HepG2 (cell line): ENCODE data around the gene CNN3. TPM values are rescaled to one million over a fixed set of nuclear protein-coding genes. Genes with fewer than 3 reads are reported as not detected.
A peak's percentile ranks its signal among the peaks of the same experiment; 100 is the strongest.

Experiments
- ATAC-seq: fragments of 200-7000 bp; cut with Tn5 transposase; 3 replicates; pipeline ENCODE4 v1.9.1; 2020; ENCODE audit warnings: mild to moderate bottlenecking, moderate library complexity
- BruUV-seq: library from RNA; stranded (reverse); fragments of 400-500 nt; replicated peaks from 2 replicates; lab custom pipeline; 2021; lab: Mats Ljungman, UMichigan
- CTCF ChIA-PET: fragments of 300-600 bp; formaldehyde crosslinking; extraction: SDS; loops from one replicate; lab custom pipeline; 2021; ENCODE audit warnings: low total read pairs, inconsistent platforms, low intra/inter-chr PET ratio; lab: Yijun Ruan, JAX
- POLR2A ChIA-PET: fragments of 350-600 bp; sonication (Branson Sonifier 250); formaldehyde crosslinking; loops from one replicate; lab custom pipeline; 2020; ENCODE audit warnings: antibody characterized with exemption, inconsistent platforms; lab: Yijun Ruan, JAX
- DNase-seq: peaks from one replicate; pipeline ENCODE4 v3.0.0-alpha.2; 2015; ENCODE audit warnings: low spot score
- FAIRE-seq: peaks from 3 replicates; lab custom pipeline; 2011; peaks lifted over from hg19 to GRCh38; lab: Jason Lieb, UNC
- H2AFZ ChIP-seq: one replicate; pipeline ENCODE4 v1.6.1; 2011; ENCODE audit warnings: low read length, inconsistent platforms
- H3K27ac ChIP-seq: fragments of 300-600 bp; 3 replicates; pipeline ENCODE4 v1.8.0; 2011; ENCODE audit warnings: mixed run types, mild to moderate bottlenecking, mixed read lengths, low read length, inconsistent platforms; ENCODE audit not compliant: insufficient read depth; ENCODE audit errors: extremely low read length
- H3K27me3 ChIP-seq, 2 experiments: fragments of 200-600 bp in 1 of 2; 2 replicates in 1 of 2; 3 replicates in 1 of 2; pipeline versions ENCODE4 v1.6.0 to v1.8.0; 2011; ENCODE audit warnings: low read length in 2 of 2, mild to moderate bottlenecking in 2 of 2, moderate library complexity in 2 of 2, inconsistent platforms in 1 of 2; ENCODE audit not compliant: insufficient read depth in 2 of 2, control insufficient read depth in 1 of 2
- H3K36me3 ChIP-seq, 2 experiments: fragments of 200-600 bp in 1 of 2; replicated peaks in 1 of 2; 2 replicates in 1 of 2; 3 replicates in 1 of 2; pipeline versions ENCODE4 v1.5.1 to v1.8.0; 2011; ENCODE audit warnings: low read length in 2 of 2, inconsistent platforms in 1 of 2; ENCODE audit not compliant: insufficient read depth in 2 of 2, control insufficient read depth in 1 of 2
- H3K4me1 ChIP-seq: 2 replicates; pipeline ENCODE4 v1.5.1; 2012; ENCODE audit warnings: low read length, inconsistent platforms; ENCODE audit not compliant: insufficient read depth
- H3K4me2 ChIP-seq: 2 replicates; pipeline ENCODE4 v1.6.0; 2011; ENCODE audit warnings: low read depth, low read length, inconsistent platforms
- H3K4me3 ChIP-seq, 3 experiments: fragments of 200-600 bp in 1 of 3; sonication (generic), shearing (Covaris generic) in 1 of 3; replicated peaks in 1 of 3; 2 replicates each; pipeline ENCODE4 v1.5.1; 2011 to 2016; ENCODE audit warnings: low read length in 3 of 3, inconsistent platforms in 2 of 3, low read depth in 2 of 3, mild to moderate bottlenecking in 2 of 3, control low read depth in 1 of 3, mixed read lengths in 1 of 3; ENCODE audit not compliant: insufficient read depth in 1 of 3
- H3K79me2 ChIP-seq: one replicate; pipeline ENCODE4 v1.6.1; 2011; ENCODE audit warnings: low read length, inconsistent platforms; ENCODE audit not compliant: insufficient read depth
- H3K9ac ChIP-seq: 2 replicates; pipeline ENCODE4 v1.6.0; 2011; ENCODE audit warnings: mild to moderate bottlenecking, low read depth, low read length, inconsistent platforms; ENCODE audit not compliant: insufficient read depth
- H3K9me3 ChIP-seq: 2 replicates; pipeline ENCODE4 v1.5.1; 2012; ENCODE audit warnings: mild to moderate bottlenecking, low read length
- H4K20me1 ChIP-seq: 2 replicates; pipeline ENCODE4 v1.6.0; 2011; ENCODE audit warnings: inconsistent platforms, mild to moderate bottlenecking, low read length, moderate library complexity; ENCODE audit not compliant: insufficient read depth
- ARNT2 ChIP-seq: sonication (generic); formaldehyde crosslinking; IDR thresholded peaks from 2 replicates; pipeline ENCODE4 v1.8.0; 2022; ENCODE audit warnings: mild to moderate bottlenecking, low read depth, missing genetic modification reagents, moderate library complexity
- FOXP1 ChIP-seq, 2 experiments: fragments of 450-650 bp in 1 of 2; IDR thresholded peaks; 2 replicates each; pipeline ENCODE4 v1.6.1; 2017 to 2018; ENCODE audit warnings: antibody characterized with exemption in 1 of 2
- GTF3A ChIP-seq: sonication (generic); formaldehyde crosslinking; conservative IDR thresholded peaks from 2 replicates; pipeline ENCODE4 v1.4.0; 2020; ENCODE audit warnings: mild to moderate bottlenecking, missing genetic modification reagents
- HINFP ChIP-seq: sonication (generic); formaldehyde crosslinking; IDR thresholded peaks from 2 replicates; pipeline ENCODE4 v1.4.0; 2020; ENCODE audit warnings: low read depth, mild to moderate bottlenecking, missing genetic modification reagents
- HNF4A ChIP-seq: sonication (generic); formaldehyde crosslinking; IDR thresholded peaks from 2 replicates; pipeline ENCODE4 v1.4.0; 2020; ENCODE audit warnings: missing genetic modification reagents
- MAFF ChIP-seq: IDR thresholded peaks from 2 replicates; pipeline ENCODE4 v1.6.1; 2011; ENCODE audit warnings: low read depth, low read length, improper control_type of control experiment
- MAFG ChIP-seq: sonication (generic); formaldehyde crosslinking; IDR thresholded peaks from 2 replicates; pipeline ENCODE4 v1.5.1; 2020; ENCODE audit warnings: mild to moderate bottlenecking, missing genetic modification reagents
- MYC ChIP-seq: sonication (generic); formaldehyde crosslinking; IDR thresholded peaks from 2 replicates; pipeline ENCODE4 v1.9.0; 2021; ENCODE audit warnings: missing genetic modification reagents, borderline replicate concordance
- NR2F2 ChIP-seq: IDR thresholded peaks from 2 replicates; pipeline ENCODE4 v1.6.1; 2012; ENCODE audit warnings: low read depth, inconsistent platforms, borderline replicate concordance
- PAXIP1 ChIP-seq: sonication (generic); formaldehyde crosslinking; conservative IDR thresholded peaks from 2 replicates; pipeline ENCODE4 v1.4.0; 2020; ENCODE audit warnings: mild to moderate bottlenecking, missing genetic modification reagents, moderate library complexity
- PPARG ChIP-seq: conservative IDR thresholded peaks from 2 replicates; pipeline ENCODE4 v1.6.1; 2016; ENCODE audit warnings: missing biosample characterization, missing genetic modification reagents
- SMAD3 ChIP-seq: sonication (generic); formaldehyde crosslinking; IDR thresholded peaks from 2 replicates; pipeline ENCODE4 v1.4.0; 2020; ENCODE audit warnings: missing genetic modification reagents
- SOX13 ChIP-seq, 3 experiments: fragments of 450-650 bp in 1 of 3; sonication (generic) in 1 of 3; formaldehyde crosslinking in 1 of 3; IDR thresholded peaks in 2 of 3; conservative IDR thresholded peaks in 1 of 3; 2 replicates each; pipeline versions ENCODE4 v1.5.0 to v1.6.1; 2016 to 2020; ENCODE audit warnings: antibody characterized with exemption in 1 of 3, mild to moderate bottlenecking in 1 of 3, missing compliant biosample characterization in 1 of 3, missing genetic modification reagents in 1 of 3, moderate library complexity in 1 of 3
- SOX5 ChIP-seq: IDR thresholded peaks from 2 replicates; pipeline ENCODE4 v1.6.1; 2016; ENCODE audit warnings: borderline replicate concordance
- ZMYM2 ChIP-seq: sonication (generic); formaldehyde crosslinking; IDR thresholded peaks from 2 replicates; pipeline ENCODE4 v1.8.0; 2022; ENCODE audit warnings: mild to moderate bottlenecking, missing genetic modification reagents
- ZNF264 ChIP-seq: sonication (generic); formaldehyde crosslinking; IDR thresholded peaks from 2 replicates; pipeline ENCODE4 v1.4.0; 2020; ENCODE audit warnings: missing genetic modification reagents
- ZNF460 ChIP-seq: sonication (generic); formaldehyde crosslinking; IDR thresholded peaks from 2 replicates; pipeline ENCODE4 v1.5.1; 2020; ENCODE audit warnings: missing genetic modification reagents, mild to moderate bottlenecking, borderline replicate concordance
- ZNF724P ChIP-seq: sonication (generic); formaldehyde crosslinking; IDR thresholded peaks from 2 replicates; pipeline ENCODE4 v1.8.0; 2022; ENCODE audit warnings: missing genetic modification reagents, borderline replicate concordance
- WGBS: methylation state at CpG from one replicate; pipeline ENCODE4 v1.1.6; 2017; ENCODE audit warnings: low lambda C conversion rate; 5-methylcytosine and 5-hydroxymethylcytosine counted together
- in situ Hi-C: cut with HindIII; loops from 2 replicates; pipeline ENCODE4 v1.10.0; 2017; ENCODE audit warnings: low pct_unique_long_range_greater_than_20kb; ENCODE audit not compliant: extremely low pct_ligation_motif_present
- intact Hi-C: fragments of 100-400 bp; cut with micrococcal nuclease; formaldehyde crosslinking; loops from one replicate; pipeline ENCODE4 v1.10.0; 2022; ENCODE audit not compliant: unreplicated experiment
- polyA plus RNA-seq, 8 experiments: library from polyadenylated mRNA; depleted of rRNA in 3 of 8; stranded (reverse) in 7 of 8; unstranded in 1 of 8; fragments of >200 nt; fragmentation: Illumina TruSeq in 4 of 8; extraction: Trizol in 4 of 8; gene quantifications; 2 replicates each; pipeline versions ENCODE4 v1.2.1 to v1.2.3, GENCODE V29; 2011 to 2016; ENCODE audit warnings: low read depth in 4 of 8, missing spikeins in 1 of 8, mixed read lengths in 1 of 8; ENCODE audit not compliant: insufficient read depth in 1 of 8
- total RNA-seq, 5 experiments: library from RNA; depleted of rRNA; stranded (reverse); fragments of >200 nt; fragmentation: Illumina TruSeq; extraction: Trizol; gene quantifications; 2 replicates each; pipeline ENCODE4 v1.2.3, GENCODE V29; 2016; ENCODE audit warnings: low read depth in 1 of 5
- TF ChIP-seq, protein P1 (sequence below): sonication (generic); formaldehyde crosslinking; IDR thresholded peaks from 2 replicates; pipeline ENCODE4 v1.4.0; 2020; ENCODE audit warnings: missing genetic modification reagents, mild to moderate bottlenecking, borderline replicate concordance

The CNN3 gene
- total and polyA plus RNA-seq, 2 of the 13 experiments (the other 11 are each of a cell fraction or from before 2014, with no cell fraction given): 113 to 223 TPM

DNA sequence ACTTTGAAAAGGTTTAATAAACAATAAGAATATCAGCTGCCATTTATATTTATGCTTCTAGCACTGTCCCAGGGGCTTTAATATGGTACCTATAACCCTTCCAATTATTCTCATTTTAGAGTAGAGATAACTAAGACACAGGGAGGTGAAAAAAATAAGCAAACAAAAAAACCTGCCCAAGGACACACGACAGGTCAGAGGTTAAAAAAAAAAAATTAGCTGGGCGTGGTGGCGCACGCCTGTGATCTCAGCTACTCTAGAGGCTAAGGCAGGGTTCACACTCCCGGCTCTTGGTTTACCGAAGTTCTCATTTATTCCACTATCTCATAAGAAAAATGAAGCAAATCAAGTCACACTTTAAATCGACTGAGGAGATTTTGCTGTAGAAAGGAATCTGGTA is 34.7 kb upstream of the CNN3 start:
- Histone ChIP-seq H3K79me2 (no peaks in the 10 kb centered on the region), H3K36me3 (no peaks in the 10 kb centered on the region), H3K4me2 (peak overlapping the region; percentile 58), H3K4me1 (peaks cover 66% of the 10 kb centered on the region), H3K27me3 (no peaks in the 10 kb centered on the region), H3K4me3 (peak overlapping the region in 1 of 3 experiments; percentile 45; a peak in 1 of 6 replicates), H2AFZ (no peak overlapping the region), H4K20me1 (no peaks in the 10 kb centered on the region), H3K9ac (no peak overlapping the region), H3K27ac (peak overlapping the region; percentile 96), H3K9me3 (no peaks in the 10 kb centered on the region)
- ATAC-seq (peak; percentile 46), FAIRE-seq (no peak), DNase-seq (peak; percentile 57)
- intact Hi-C loops: loop anchor here (5.0 kb wide), 1 partner anchor 81 kb away; no protein-coding TSS in a partner anchor
- WGBS: 23% methylated on average over 7 of the region's 7 CpGs
- BruUV-seq: no TSS peak
- in situ Hi-C loops: no loop called here
- POLR2A ChIA-PET: interaction anchor here (1.2 to 3.2 kb wide), 4 partner anchors 34 to 543 kb away, joined by 3 to 15 read pairs (median 4); partner anchors contain the start of genes ABCD3 and CNN3
- CTCF ChIA-PET: no interaction called here
- no peak for TF ChIP-seq MYC (CRISPR knock-in tag)
- TF ChIP-seq FOXP1 (IDR thresholded peaks at IDR 0.05): no peak
- TF ChIP-seq FOXP1 (CRISPR knock-in tag; IDR thresholded peaks at IDR 0.05): peak; percentile 85
- TF ChIP-seq SMAD3 (CRISPR knock-in tag): peak; percentile 42; the same call in 1 of the 2 replicates
- no peak for TF ChIP-seq HINFP
- no peak for TF ChIP-seq MAFF
- no peak for TF ChIP-seq ZNF264 (CRISPR knock-in tag)
- TF ChIP-seq, protein P1, sequence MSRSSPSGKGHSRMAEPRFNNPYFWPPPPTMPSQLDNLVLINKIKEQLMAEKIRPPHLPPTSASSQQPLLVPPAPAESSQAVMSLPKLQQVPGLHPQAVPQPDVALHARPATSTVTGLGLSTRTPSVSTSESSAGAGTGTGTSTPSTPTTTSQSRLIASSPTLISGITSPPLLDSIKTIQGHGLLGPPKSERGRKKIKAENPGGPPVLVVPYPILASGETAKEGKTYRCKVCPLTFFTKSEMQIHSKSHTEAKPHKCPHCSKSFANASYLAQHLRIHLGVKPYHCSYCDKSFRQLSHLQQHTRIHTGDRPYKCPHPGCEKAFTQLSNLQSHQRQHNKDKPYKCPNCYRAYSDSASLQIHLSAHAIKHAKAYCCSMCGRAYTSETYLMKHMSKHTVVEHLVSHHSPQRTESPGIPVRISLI: peak; percentile 97
- peak; percentile 76 for TF ChIP-seq PAXIP1 (CRISPR knock-in tag)
- TF ChIP-seq ZMYM2 (CRISPR knock-in tag): 0 out of 2 replicates have a peak, but pooled peaks have one; percentile 15
- no peak for TF ChIP-seq GTF3A
- TF ChIP-seq ARNT2 (CRISPR knock-in tag): no peak
- TF ChIP-seq HNF4A: peak; percentile 50
- TF ChIP-seq PPARG (CRISPR knock-in tag): peak; percentile 65; the same call in 1 of the 2 replicates
- TF ChIP-seq ZNF724P (CRISPR knock-in tag): no peak
- no peak for TF ChIP-seq MAFG (CRISPR knock-in tag)
- TF ChIP-seq SOX13 (IDR thresholded peaks at IDR 0.05): no peak
- peak in 1 of 2 experiments; percentile 63; a peak in 2 of 4 replicates for TF ChIP-seq SOX13 (CRISPR knock-in tag; conservative IDR thresholded peaks at IDR 0.05 in 1 of 2, IDR thresholded peaks at IDR 0.05 in 1 of 2)
- TF ChIP-seq NR2F2: peak; percentile 90
- peak; percentile 35; the same call in 1 of the 2 replicates for TF ChIP-seq SOX5 (CRISPR knock-in tag)
- TF ChIP-seq ZNF460 (CRISPR knock-in tag): peak; percentile 88
